Measurements from ENCODE around the gene ZNF77.
A peak's percentile ranks its signal among the peaks of the same experiment; 100 is the strongest.
"Not testable (repeated sequence)": the region's sequence is repeated elsewhere in the genome, so short reads cannot be mapped to it uniquely, and the experiment has no call there.

ZNF77 gene

GRCh38 chr19:2917275-2918184 is 27.2 kb downstream of the ZNF77 start:
- TF ChIP-seq EZH2 (IDR thresholded peaks at IDR 0.05): no peak
- TF ChIP-seq FOXP2 (optimal IDR thresholded peaks at IDR 0.05; ENCODE audit: control extremely low read depth, extremely low read length, insufficient read depth): no peak
- no peak for TF ChIP-seq POLR2AphosphoS5 (IDR thresholded peaks at IDR 0.05; ENCODE audit: borderline replicate concordance, low read depth, low read length)
- H3K27ac ChIP-seq: no peak overlapping the region
- peaks cover 30% of the 10 kb centered on the region for H3K36me3 ChIP-seq (ENCODE audit: insufficient read depth, low read length)
- H3K9ac ChIP-seq (ENCODE audit: insufficient read length): no peak overlapping the region
- H3K4me3 ChIP-seq: no peak overlapping the region
- peaks cover 11% of the 10 kb centered on the region; the same call in 1 of the 2 replicates for H3K9me3 ChIP-seq (ENCODE audit: low read depth, low read length)
- no peak for DNase-seq (ENCODE audit: low read depth, low spot score)

- Histone ChIP-seq H3K9ac (ENCODE audit: insufficient read length) (no peak overlapping the region), H3K27ac (no peak overlapping the region), H3K36me3 (ENCODE audit: insufficient read depth, low read length) (peaks cover 14% of the 10 kb centered on the region), H3K4me3 (no peak overlapping the region), H3K9me3 (ENCODE audit: low read depth, low read length) (peaks cover 9% of the 10 kb centered on the region; the same call in 1 of the 2 replicates)
- no peak for DNase-seq (ENCODE audit: low read depth, low spot score)
- TF ChIP-seq FOXP2 (optimal IDR thresholded peaks at IDR 0.05; ENCODE audit: control extremely low read depth, extremely low read length, insufficient read depth) (no peak), EZH2 (IDR thresholded peaks at IDR 0.05) (no peak), POLR2AphosphoS5 (IDR thresholded peaks at IDR 0.05; ENCODE audit: borderline replicate concordance, low read depth, low read length) (no peak)
Observed at GRCh38 chr19:2912306-2912705, 32.5 kb downstream of the ZNF77 start.

- Histone ChIP-seq H3K9ac (ENCODE audit: insufficient read length) (no peak overlapping the region), H3K4me3 (no peak overlapping the region), H3K27ac (no peak overlapping the region), H3K36me3 (ENCODE audit: insufficient read depth, low read length) (no peaks in the 10 kb centered on the region), H3K9me3 (ENCODE audit: low read depth, low read length) (no peaks in the 10 kb centered on the region)
- TF ChIP-seq POLR2AphosphoS5 (IDR thresholded peaks at IDR 0.05; ENCODE audit: borderline replicate concordance, low read depth, low read length) (no peak), FOXP2 (optimal IDR thresholded peaks at IDR 0.05; ENCODE audit: control extremely low read depth, extremely low read length, insufficient read depth) (no peak)
- DNase-seq (ENCODE audit: low read depth, low spot score): no peak
Observed at GRCh38 chr19:2906631-2907195, 38.1 kb downstream of the ZNF77 start.

GRCh38 chr19:2905918-2906519 is 38.8 kb downstream of the ZNF77 start:
- no peak for DNase-seq (ENCODE audit: low read depth, low spot score)
- TF ChIP-seq POLR2AphosphoS5 (IDR thresholded peaks at IDR 0.05; ENCODE audit: borderline replicate concordance, low read depth, low read length): no peak
- TF ChIP-seq FOXP2 (optimal IDR thresholded peaks at IDR 0.05; ENCODE audit: control extremely low read depth, extremely low read length, insufficient read depth): no peak
- TF ChIP-seq EZH2 (IDR thresholded peaks at IDR 0.05): no peak
- Histone ChIP-seq H3K27ac (no peak overlapping the region), H3K9me3 (ENCODE audit: low read depth, low read length) (no peaks in the 10 kb centered on the region), H3K36me3 (ENCODE audit: insufficient read depth, low read length) (no peaks in the 10 kb centered on the region), H3K4me3 (no peak overlapping the region), H3K9ac (ENCODE audit: insufficient read length) (no peak overlapping the region)

GRCh38 chr19:2903326-2903725 is 41.4 kb downstream of the ZNF77 start:
- DNase-seq (ENCODE audit: low read depth, low spot score); H3K9ac ChIP-seq (ENCODE audit: insufficient read length); H3K9me3 ChIP-seq (ENCODE audit: low read depth, low read length); H3K27ac ChIP-seq; H3K4me3 ChIP-seq; H3K36me3 ChIP-seq (ENCODE audit: insufficient read depth, low read length): not testable (repeated sequence)

- no peak for TF ChIP-seq EZH2 (IDR thresholded peaks at IDR 0.05)
- no peak for TF ChIP-seq POLR2AphosphoS5 (IDR thresholded peaks at IDR 0.05; ENCODE audit: borderline replicate concordance, low read depth, low read length)
- no peak for TF ChIP-seq FOXP2 (optimal IDR thresholded peaks at IDR 0.05; ENCODE audit: control extremely low read depth, extremely low read length, insufficient read depth)
Observed at GRCh38 chr19:2902590-2903218, 42.1 kb downstream of the ZNF77 start.

GRCh38 chr19:2900296-2901252 is 44.2 kb downstream of the ZNF77 start, which contains the start of gene ZNF57:
ZNF57 (plus strand) TSS chr19:2900928; CDS start chr19:2901046, 118 bp downstream.
- H3K9ac ChIP-seq (ENCODE audit: insufficient read length): peak within 1 kb of the TSS; percentile 62
- TF ChIP-seq FOXP2 (optimal IDR thresholded peaks at IDR 0.05; ENCODE audit: control extremely low read depth, extremely low read length, insufficient read depth): no peak
- peak; percentile 60; the same call in 1 of the 2 replicates for TF ChIP-seq POLR2AphosphoS5 (IDR thresholded peaks at IDR 0.05; ENCODE audit: borderline replicate concordance, low read depth, low read length)
- no peak within 1 kb of the TSS for H3K27ac ChIP-seq
- no peaks in the 10 kb centered on the region for H3K36me3 ChIP-seq (ENCODE audit: insufficient read depth, low read length)
- peak within 1 kb of the TSS; percentile 84 for H3K4me3 ChIP-seq
- peak; percentile 94 for DNase-seq (ENCODE audit: low read depth, low spot score)
- H3K9me3 ChIP-seq (ENCODE audit: low read depth, low read length): 0 out of 2 replicates have a peak, but pooled peaks cover 7% of the 10 kb centered on the region

More at GRCh38 chr19:2902590-2903218, 42.1 kb downstream of the ZNF77 start:
- H3K4me3 ChIP-seq: no peak overlapping the region
- no peaks in the 10 kb centered on the region for H3K36me3 ChIP-seq (ENCODE audit: insufficient read depth, low read length)
- DNase-seq (ENCODE audit: low read depth, low spot score): no peak
- no peak overlapping the region for H3K9ac ChIP-seq (ENCODE audit: insufficient read length)
- H3K9me3 ChIP-seq (ENCODE audit: low read depth, low read length): no peaks in the 10 kb centered on the region
- H3K27ac ChIP-seq: no peak overlapping the region

All from SK-N-MC (cell line).